Stimulated activated naive CD8-positive, alpha-beta T cell treated with anti-CD3 and anti-CD28 coated beads, Interleukin-15, amount 100 ng/mL, for 72 hours (primary cell): ENCODE results near the gene CFAP61.
"Not testable (repeated sequence)": the region's sequence is repeated elsewhere in the genome, so short reads cannot be mapped to it uniquely, and the experiment has no call there.

Source experiments
- ATAC-seq: fragments of 150-1000 bp; cut with Tn5 transposase; 2 replicates; pipeline ENCODE4 v1.10.0; 2021; ENCODE audit warnings: mild to moderate bottlenecking, moderate library complexity
- DNase-seq, 2 donors: peaks; one replicate each; pipeline ENCODE4 v3.0.0; 2021 to 2022
- H3K27ac Mint-ChIP-seq, 2 donors: one replicate each; pipeline ENCODE4 v1.8.0; 2022; ENCODE audit warnings: mild to moderate bottlenecking in 2 of 2, mixed read lengths in 2 of 2, moderate library complexity in 2 of 2
- H3K27me3 Mint-ChIP-seq: one replicate; pipeline ENCODE4 v1.8.0; 2022; ENCODE audit warnings: mixed read lengths
- H3K4me1 Mint-ChIP-seq: one replicate; pipeline ENCODE4 v1.8.0; 2022; ENCODE audit warnings: mild to moderate bottlenecking, mixed read lengths
- H3K4me3 Mint-ChIP-seq, 2 donors: one replicate each; pipeline ENCODE4 v1.8.0; 2022; ENCODE audit warnings: mild to moderate bottlenecking in 2 of 2, mixed read lengths in 2 of 2, moderate library complexity in 1 of 2
- H3K9me3 Mint-ChIP-seq, 2 donors: one replicate each; pipeline ENCODE4 v1.8.0; 2022; ENCODE audit warnings: mixed read lengths in 2 of 2

CFAP61 gene

GRCh38 chr20:20331817-20332216 is 279.5 kb downstream of the CFAP61 start:
- DNase-seq, result no peak
- H3K9me3 Mint-ChIP-seq, result peaks cover 2 to 9% of the 10 kb centered on the region in 2 donors
- no peak overlapping the region for H3K4me3 Mint-ChIP-seq
- ATAC-seq, result no peak
- H3K4me1 Mint-ChIP-seq, result no peaks in the 10 kb centered on the region
- peaks cover 31% of the 10 kb centered on the region for H3K27me3 Mint-ChIP-seq
- H3K27ac Mint-ChIP-seq, result no peak overlapping the region

GRCh38 chr20:20333866-20334265 is 281.5 kb downstream of the CFAP61 start:
- ATAC-seq, result no peak

DNA sequence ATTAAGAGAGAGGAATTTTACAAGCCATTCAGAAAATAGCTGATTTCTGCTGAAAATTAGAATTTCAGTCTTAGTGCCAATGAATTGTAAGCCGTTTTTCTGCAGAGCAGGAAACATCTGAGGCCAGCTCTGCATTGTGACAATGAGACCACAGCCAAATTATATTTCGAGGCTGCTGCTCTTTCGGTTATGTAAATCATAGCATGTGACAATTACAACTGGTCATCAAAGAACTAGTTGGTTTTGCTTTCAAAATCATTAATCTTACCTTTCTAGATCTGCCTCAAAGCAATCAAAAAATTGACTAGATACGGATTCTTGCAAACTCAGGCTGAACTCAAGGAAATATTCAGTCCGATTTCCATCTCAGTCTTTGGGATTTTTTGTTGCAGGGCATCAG is 282.2 kb downstream of the CFAP61 start:
- Mint-ChIP-seq H3K4me1 (no peaks in the 10 kb centered on the region), H3K27ac (no peak overlapping the region), H3K9me3 (peaks cover 8 to 12% of the 10 kb centered on the region in 2 donors), H3K4me3 (no peak overlapping the region), H3K27me3 (peaks cover 16% of the 10 kb centered on the region)
- no peak for DNase-seq
- ATAC-seq, result no peak

More at GRCh38 chr20:20333866-20334265, 281.5 kb downstream of the CFAP61 start:
- no peak overlapping the region for H3K4me3 Mint-ChIP-seq
- H3K9me3 Mint-ChIP-seq, result peaks cover 8 to 12% of the 10 kb centered on the region in 2 donors
- no peak overlapping the region for H3K27ac Mint-ChIP-seq
- DNase-seq, result no peak
- H3K27me3 Mint-ChIP-seq, result peaks cover 22% of the 10 kb centered on the region
- no peaks in the 10 kb centered on the region for H3K4me1 Mint-ChIP-seq

- DNase-seq (no peak), ATAC-seq (no peak)
- H3K4me1 Mint-ChIP-seq, result no peaks in the 10 kb centered on the region
- no peak overlapping the region for H3K27ac Mint-ChIP-seq
- peaks cover 8 to 12% of the 10 kb centered on the region in 2 donors for H3K9me3 Mint-ChIP-seq
- H3K27me3 Mint-ChIP-seq, result peaks cover 11% of the 10 kb centered on the region
- H3K4me3 Mint-ChIP-seq, result no peak overlapping the region
Observed at GRCh38 chr20:20338133-20338730, 285.9 kb downstream of the CFAP61 start.

DNA sequence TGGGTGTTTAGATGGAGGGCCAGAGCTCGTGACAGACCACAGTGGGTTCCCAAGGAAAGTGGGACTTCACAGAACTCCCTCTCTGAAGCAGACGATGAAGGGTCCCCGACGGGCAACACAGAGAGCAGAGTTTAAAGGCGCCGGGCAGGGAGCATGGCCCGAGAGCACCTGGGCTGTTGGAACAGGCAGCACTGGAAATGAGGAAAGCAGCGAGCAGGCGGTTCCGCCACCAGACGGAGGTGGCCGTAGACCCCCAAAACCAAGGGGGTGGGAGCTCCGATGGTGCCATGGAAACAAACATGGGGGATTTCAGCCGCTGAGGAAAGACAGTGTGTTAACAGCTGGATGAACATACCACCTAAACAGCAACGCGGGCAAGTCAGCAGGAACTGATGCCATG is 288.1 kb downstream of the CFAP61 start:
- no peak overlapping the region for H3K4me3 Mint-ChIP-seq
- H3K27me3 Mint-ChIP-seq, result peaks cover 8% of the 10 kb centered on the region
- no peak overlapping the region for H3K27ac Mint-ChIP-seq
- DNase-seq (no peak), ATAC-seq (no peak)
- H3K4me1 Mint-ChIP-seq, result no peaks in the 10 kb centered on the region
- peaks cover 8 to 12% of the 10 kb centered on the region in 2 donors for H3K9me3 Mint-ChIP-seq

- Mint-ChIP-seq H3K9me3 (peaks cover 8 to 12% of the 10 kb centered on the region in 2 donors), H3K27ac (no peak overlapping the region), H3K27me3 (peaks cover 8% of the 10 kb centered on the region), H3K4me3 (no peak overlapping the region), H3K4me1 (no peaks in the 10 kb centered on the region)
- ATAC-seq (no peak), DNase-seq (no peak)
Observed at GRCh38 chr20:20341371-20341770, 289.0 kb downstream of the CFAP61 start.

GRCh38 chr20:20342066-20342465 is 289.7 kb downstream of the CFAP61 start:
- Mint-ChIP-seq H3K27ac (no peak overlapping the region), H3K27me3 (peaks cover 8% of the 10 kb centered on the region), H3K4me1 (no peaks in the 10 kb centered on the region), H3K4me3 (no peak overlapping the region), H3K9me3 (peaks cover 4 to 6% of the 10 kb centered on the region in 2 donors)
- DNase-seq, result no peak
- ATAC-seq, result no peak

DNA sequence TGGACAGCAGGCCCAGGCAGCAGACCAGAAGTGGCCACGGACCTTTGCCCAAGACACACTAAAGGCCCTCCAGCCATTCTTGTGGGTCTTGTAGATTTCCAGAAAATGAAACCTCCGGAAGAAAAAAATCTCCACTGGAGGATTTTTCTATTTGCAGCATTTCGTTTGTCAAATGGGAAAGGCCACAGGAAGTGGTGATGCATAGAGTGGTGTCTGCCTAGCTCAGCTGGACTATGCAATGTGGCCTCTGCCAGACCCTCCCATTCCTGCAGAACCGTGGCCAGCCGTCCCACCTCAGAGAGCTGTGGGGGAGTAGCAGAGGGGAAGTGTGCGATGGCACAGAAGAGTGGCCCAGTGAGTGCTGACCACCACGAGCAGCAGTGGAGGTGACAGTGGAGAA is 291.6 kb downstream of the CFAP61 start:
- no peak for DNase-seq
- Mint-ChIP-seq H3K4me1 (no peaks in the 10 kb centered on the region), H3K9me3 (no peaks in the 10 kb centered on the region), H3K27me3 (peaks cover 15% of the 10 kb centered on the region), H3K4me3 (no peak overlapping the region), H3K27ac (no peak overlapping the region)
- ATAC-seq, result no peak

DNA sequence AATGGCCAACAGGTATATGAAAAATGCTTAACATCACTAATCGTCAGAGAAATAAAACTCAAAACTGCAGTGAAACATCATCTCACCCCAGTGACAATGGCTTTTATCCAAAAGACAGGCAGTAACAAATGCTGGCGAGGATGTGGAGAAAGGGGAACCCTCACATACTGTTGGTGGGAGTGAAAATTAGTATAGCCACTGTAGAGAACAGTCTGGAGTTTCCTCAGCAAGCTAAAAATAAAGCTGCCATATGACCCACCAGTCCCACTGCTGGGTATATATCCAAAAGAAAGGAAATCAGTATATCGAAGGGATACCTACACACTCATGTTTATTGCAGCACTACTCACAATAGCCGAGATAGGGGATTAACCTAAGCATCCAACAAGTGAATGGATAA is 292.1 kb downstream of the CFAP61 start:
- DNase-seq (no peak), ATAC-seq (no peak)
- H3K9me3 Mint-ChIP-seq, result no peaks in the 10 kb centered on the region
- no peak overlapping the region for H3K27ac Mint-ChIP-seq
- no peaks in the 10 kb centered on the region for H3K4me1 Mint-ChIP-seq
- H3K27me3 Mint-ChIP-seq, result peaks cover 20% of the 10 kb centered on the region
- H3K4me3 Mint-ChIP-seq, result no peak overlapping the region

DNA sequence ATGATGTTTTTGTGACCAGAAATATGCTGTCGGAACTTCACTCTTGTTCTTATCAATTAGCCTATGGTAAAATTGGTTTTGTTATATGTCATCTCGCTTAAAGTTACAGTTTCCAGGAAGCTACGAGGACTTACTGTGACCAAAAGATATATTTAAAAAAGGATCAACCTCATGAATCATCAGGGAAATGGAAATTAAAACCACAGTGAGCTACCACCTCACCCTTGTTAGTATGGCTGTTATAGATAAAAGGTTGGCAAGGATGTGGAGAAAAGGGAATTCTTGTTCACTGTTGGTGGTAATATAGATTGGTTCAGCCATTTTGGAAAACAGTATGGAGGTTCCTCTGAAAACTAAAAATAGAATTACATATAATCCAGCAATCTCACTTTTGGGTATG is 301.2 kb downstream of the CFAP61 start:
- Mint-ChIP-seq H3K4me1 (no peaks in the 10 kb centered on the region), H3K27me3 (peaks cover 52% of the 10 kb centered on the region), H3K27ac (no peak overlapping the region), H3K9me3 (peaks cover 14% of the 10 kb centered on the region in 2 donors), H3K4me3 (no peak overlapping the region)
- no peak for DNase-seq
- no peak for ATAC-seq

GRCh38 chr20:20355503-20355902 is 303.2 kb downstream of the CFAP61 start:
- not testable (repeated sequence) for DNase-seq, H3K27ac Mint-ChIP-seq, H3K4me1 Mint-ChIP-seq, ATAC-seq, H3K4me3 Mint-ChIP-seq
- peaks cover 11 to 14% of the 10 kb centered on the region in 2 donors for H3K9me3 Mint-ChIP-seq
- H3K27me3 Mint-ChIP-seq, result peaks cover 47% of the 10 kb centered on the region

- H3K4me1 Mint-ChIP-seq, result peaks cover 27% of the 10 kb centered on the region
- H3K9me3 Mint-ChIP-seq, result peaks cover 6 to 13% of the 10 kb centered on the region in 2 donors
- ATAC-seq, result no peak
- no peak overlapping the region for H3K4me3 Mint-ChIP-seq
- peaks cover 56% of the 10 kb centered on the region for H3K27me3 Mint-ChIP-seq
- H3K27ac Mint-ChIP-seq, result no peak overlapping the region
- DNase-seq, result no peak
Observed at GRCh38 chr20:20358801-20359200, 306.5 kb downstream of the CFAP61 start.

DNA sequence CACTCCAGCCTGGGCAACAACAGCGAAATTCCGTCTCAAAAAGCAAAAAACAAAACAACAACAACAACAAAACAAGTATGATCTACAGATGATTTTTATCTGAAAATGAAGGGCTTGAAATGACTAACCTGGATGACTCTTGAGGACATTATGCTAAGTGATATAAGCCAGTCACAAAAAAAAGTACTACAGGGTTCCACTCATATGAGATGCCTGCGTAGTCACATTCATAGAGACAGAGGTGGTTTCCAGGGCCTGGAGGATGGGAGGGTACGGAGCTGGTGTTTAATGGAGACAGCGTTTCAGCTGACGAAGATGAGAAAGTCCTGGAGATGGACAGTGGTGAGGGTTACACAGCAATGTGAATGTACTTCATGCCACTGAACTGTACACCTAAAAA is 307.3 kb downstream of the CFAP61 start:
- Mint-ChIP-seq H3K9me3 (peaks cover 2 to 5% of the 10 kb centered on the region in 2 donors), H3K27ac (no peak overlapping the region), H3K4me3 (no peak overlapping the region), H3K27me3 (peaks cover 57% of the 10 kb centered on the region), H3K4me1 (peaks cover 33% of the 10 kb centered on the region)
- DNase-seq, result no peak
- ATAC-seq, result no peak

- no peaks in the 10 kb centered on the region for H3K9me3 Mint-ChIP-seq
- peaks cover 39% of the 10 kb centered on the region for H3K4me1 Mint-ChIP-seq
- ATAC-seq (peak; percentile 69), DNase-seq (peak in 1 of 2 donors; percentile 14)
- H3K4me3 Mint-ChIP-seq, result peak overlapping the region in 1 of 2 donors; percentile 41
- H3K27ac Mint-ChIP-seq, result no peak overlapping the region
- H3K27me3 Mint-ChIP-seq, result peaks cover 62% of the 10 kb centered on the region
Observed at GRCh38 chr20:20360464-20360863, 308.1 kb downstream of the CFAP61 start.

DNA sequence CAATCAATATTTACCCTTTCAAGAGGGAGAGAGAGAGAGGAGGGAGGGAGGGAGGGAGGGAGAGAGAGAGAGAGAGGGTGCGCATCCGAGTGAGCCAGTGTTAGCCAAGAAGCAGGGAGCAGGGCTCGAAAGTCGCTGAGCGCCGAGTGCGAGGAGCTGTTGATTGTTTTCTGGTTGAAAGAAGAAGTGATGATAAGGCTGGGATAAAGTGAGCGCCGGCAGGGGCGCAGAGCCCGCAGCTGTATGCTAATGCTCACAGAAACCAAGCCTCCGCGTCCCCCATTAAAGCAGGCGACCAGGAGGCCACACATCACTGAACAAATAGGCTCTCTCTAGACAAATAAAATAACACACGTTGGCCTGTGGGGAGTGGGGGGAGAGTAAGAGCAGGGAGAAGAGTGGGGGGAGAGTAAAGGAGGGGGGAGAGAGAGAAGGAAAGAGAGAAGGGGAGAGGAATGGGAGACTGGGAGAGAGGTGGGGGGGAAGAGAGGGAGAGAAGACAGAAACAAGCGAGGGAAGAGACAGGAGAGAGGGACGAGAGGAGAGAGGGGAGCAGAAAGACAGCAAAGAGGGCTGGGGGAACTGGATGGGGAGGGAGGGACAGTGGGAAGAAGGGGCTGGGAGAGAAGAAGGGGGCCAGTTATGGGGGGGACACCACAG is 310.6 kb downstream of the CFAP61 start:
- DNase-seq (no peak), ATAC-seq (no peak)
- Mint-ChIP-seq H3K9me3 (no peaks in the 10 kb centered on the region), H3K4me3 (peak overlapping the region; percentile 28 to 36), H3K4me1 (peaks cover 56% of the 10 kb centered on the region), H3K27ac (no peak overlapping the region), H3K27me3 (peaks cover 87% of the 10 kb centered on the region)

GRCh38 chr20:20363434-20363798 is 311.1 kb downstream of the CFAP61 start:
- no peak for ATAC-seq
- H3K4me3 Mint-ChIP-seq, result peak overlapping the region; percentile 18 to 28
- no peak for DNase-seq

More at GRCh38 chr20:20363434-20363798, 311.1 kb downstream of the CFAP61 start:
- Mint-ChIP-seq H3K9me3 (no peaks in the 10 kb centered on the region), H3K27me3 (peaks cover 87% of the 10 kb centered on the region), H3K4me1 (peaks cover 56% of the 10 kb centered on the region), H3K27ac (no peak overlapping the region)
